Keratinocyte (primary cell): ENCODE data around the gene PLA2G2D. TPM values are rescaled to one million over a fixed set of nuclear protein-coding genes. Genes with fewer than 3 reads are reported as not detected.

Experiments
- DNase-seq: peaks from one replicate; pipeline ENCODE4 v3.0.0-alpha.2; 2011; ENCODE audit warnings: low read depth, missing footprints, low spot score
- FAIRE-seq: peaks from 2 replicates; lab custom pipeline; 2011; peaks lifted over from hg19 to GRCh38; lab: Jason Lieb, UNC
- H2AFZ ChIP-seq: 2 replicates; pipeline ENCODE4 v1.6.0; 2012; ENCODE audit warnings: low read length, control low read depth, inconsistent platforms; ENCODE audit not compliant: control insufficient read depth
- H3K27ac ChIP-seq: 2 replicates; pipeline ENCODE4 v1.5.1; 2011; ENCODE audit warnings: low read length; ENCODE audit not compliant: control insufficient read depth, insufficient read depth
- H3K27me3 ChIP-seq: 3 replicates; pipeline ENCODE4 v1.6.0; 2011; ENCODE audit warnings: low read length; ENCODE audit not compliant: control insufficient read depth, insufficient read depth; ENCODE audit errors: extremely low read depth
- H3K36me3 ChIP-seq, 2 experiments: 2 replicates in 1 of 2; 3 replicates in 1 of 2; pipeline ENCODE4 v1.5.1; 2011; ENCODE audit warnings: low read length in 2 of 2, mild to moderate bottlenecking in 1 of 2; ENCODE audit not compliant: control insufficient read depth in 2 of 2, insufficient read depth in 2 of 2; ENCODE audit errors: extremely low read depth in 1 of 2
- H3K4me1 ChIP-seq: 3 replicates; pipeline ENCODE4 v1.5.1; 2011; ENCODE audit warnings: low read length; ENCODE audit not compliant: control insufficient read depth, insufficient read depth; ENCODE audit errors: extremely low read depth
- H3K4me2 ChIP-seq: 3 replicates; pipeline ENCODE4 v1.6.0; 2011; ENCODE audit warnings: low read depth, low read length; ENCODE audit not compliant: control insufficient read depth, insufficient read depth; ENCODE audit errors: extremely low read depth
- H3K4me3 ChIP-seq, 3 experiments: fragments of 200-600 bp in 1 of 3; sonication (generic) in 1 of 3; 2 replicates in 2 of 3; 3 replicates in 1 of 3; pipeline ENCODE4 v1.5.1; 2011 to 2016; ENCODE audit warnings: low read length in 3 of 3, mild to moderate bottlenecking in 3 of 3, control low read depth in 2 of 3, inconsistent platforms in 1 of 3, low read depth in 1 of 3, mixed read lengths in 1 of 3, mixed run types in 1 of 3, moderate library complexity in 1 of 3; ENCODE audit not compliant: control insufficient read depth in 2 of 3, insufficient read depth in 2 of 3; ENCODE audit errors: extremely low read depth in 1 of 3
- H3K79me2 ChIP-seq: 2 replicates; pipeline ENCODE4 v1.6.0; 2012; ENCODE audit warnings: low read length; ENCODE audit not compliant: control insufficient read depth, insufficient read depth
- H3K9ac ChIP-seq: 3 replicates; pipeline ENCODE4 v1.6.0; 2011; ENCODE audit warnings: low read length; ENCODE audit not compliant: control insufficient read depth, insufficient read depth; ENCODE audit errors: extremely low read depth
- H3K9me1 ChIP-seq: 3 replicates; pipeline ENCODE4 v1.6.0; 2011; ENCODE audit warnings: low read length; ENCODE audit not compliant: control insufficient read depth, insufficient read depth; ENCODE audit errors: extremely low read depth
- H3K9me3 ChIP-seq: 2 replicates; pipeline ENCODE4 v1.5.1; 2012; ENCODE audit warnings: low read depth, low read length; ENCODE audit not compliant: control insufficient read depth
- H4K20me1 ChIP-seq: 3 replicates; pipeline ENCODE4 v1.6.0; 2011; ENCODE audit warnings: low read length; ENCODE audit not compliant: control insufficient read depth, insufficient read depth; ENCODE audit errors: extremely low read depth
- CTCF ChIP-seq, 3 experiments: IDR thresholded peaks in 1 of 3; conservative IDR thresholded peaks in 1 of 3; optimal IDR thresholded peaks in 1 of 3; 2 replicates in 2 of 3; 3 replicates in 1 of 3; pipeline versions ENCODE3 to v1.5.1; 2011; ENCODE audit warnings: low read length in 3 of 3, mild to moderate bottlenecking in 3 of 3, moderate library complexity in 2 of 3, control low read depth in 1 of 3, inconsistent platforms in 1 of 3; ENCODE audit not compliant: insufficient read depth in 2 of 3; ENCODE audit errors: extremely low read depth in 1 of 3
- EZH2 ChIP-seq: IDR thresholded peaks from one replicate; pipeline ENCODE4 v1.6.1; 2012; ENCODE audit warnings: inconsistent platforms, mild to moderate bottlenecking, low read length, moderate library complexity
- dilution Hi-C: fragments of 300-500 bp; cut with MboI; formaldehyde crosslinking; loops from one replicate; pipeline ENCODE4 v1.7.0; 2020; ENCODE audit warnings: low sequenced_read_pairs; ENCODE audit not compliant: extremely low pct_ligation_motif_present
- polyA plus RNA-seq, 5 experiments: library from polyadenylated mRNA; depleted of rRNA in 3 of 5; stranded (reverse) in 3 of 5; stranded (forward) in 1 of 5; unstranded in 1 of 5; fragments of >200 nt; gene quantifications; 1 replicate in 1 of 5; 2 replicates in 3 of 5; 3 replicates in 1 of 5; pipeline versions ENCODE4 v1.2.1 to v1.2.3, GENCODE V29; 2011 to 2012; ENCODE audit warnings: missing spikeins in 2 of 5, low read depth in 1 of 5, low replicate concordance in 1 of 5

Gene PLA2G2D
- polyA plus RNA-seq, 1 donor (not counting 4 experiments of a cell fraction or from before 2014, with no cell fraction given), result not detected

- dilution Hi-C loops, result no loop called here
- Histone ChIP-seq H3K27me3 (no peaks in the 10 kb centered on the region), H4K20me1 (no peaks in the 10 kb centered on the region), H3K4me2 (no peak overlapping the region), H2AFZ (no peak overlapping the region), H3K4me1 (peaks cover 7% of the 10 kb centered on the region), H3K27ac (no peak overlapping the region), H3K79me2 (no peaks in the 10 kb centered on the region), H3K36me3 (no peaks in the 10 kb centered on the region), H3K9ac (no peak overlapping the region), H3K4me3 (no peak overlapping the region), H3K9me3 (no peaks in the 10 kb centered on the region), H3K9me1 (no peaks in the 10 kb centered on the region)
- TF ChIP-seq EZH2 (no peak), CTCF (optimal IDR thresholded peaks at IDR 0.05 in 1 of 3, IDR thresholded peaks at IDR 0.05 in 1 of 3, conservative IDR thresholded peaks at IDR 0.05 in 1 of 3; ENCODE audit: extremely low read depth in 1 of 3, insufficient read depth in 2 of 3, low read length in 3 of 3) (no peak)
- no peak for FAIRE-seq
- no peak for DNase-seq
Measured at GRCh38 chr1:20138346-20138745, 19.0 kb upstream of the PLA2G2D start.

GRCh38 chr1:20137604-20138003 lies 18.3 kb upstream of the PLA2G2D start:
- no peak overlapping the region for H2AFZ ChIP-seq
- H3K9ac ChIP-seq, result no peak overlapping the region
- FAIRE-seq (no peak), DNase-seq (no peak)
- no peaks in the 10 kb centered on the region for H3K9me3 ChIP-seq
- H3K36me3 ChIP-seq, result no peaks in the 10 kb centered on the region
- no peaks in the 10 kb centered on the region for H3K79me2 ChIP-seq
- H3K4me3 ChIP-seq, result no peak overlapping the region
- no peak overlapping the region for H3K27ac ChIP-seq
- H3K27me3 ChIP-seq, result no peaks in the 10 kb centered on the region
- TF ChIP-seq EZH2 (no peak), CTCF (optimal IDR thresholded peaks at IDR 0.05 in 1 of 3, IDR thresholded peaks at IDR 0.05 in 1 of 3, conservative IDR thresholded peaks at IDR 0.05 in 1 of 3; ENCODE audit: extremely low read depth in 1 of 3, insufficient read depth in 2 of 3, low read length in 3 of 3) (no peak)
- no peaks in the 10 kb centered on the region for H3K9me1 ChIP-seq
- H4K20me1 ChIP-seq, result no peaks in the 10 kb centered on the region
- dilution Hi-C loops, result no loop called here
- H3K4me1 ChIP-seq, result peaks cover 7% of the 10 kb centered on the region
- no peak overlapping the region for H3K4me2 ChIP-seq
